Testis (tissue), 2 donors: ENCODE data around the gene PPP2R1B.

Experiments
- CTCF ChIP-seq, 3 experiments: fragments of 450-650 bp in 2 of 3; fragments of 200-600 bp in 1 of 3; sonication (generic) in 1 of 3; IDR thresholded peaks; one replicate each; pipeline ENCODE4 v1.5.1; 2016 to 2019; ENCODE audit warnings: antibody characterized with exemption in 3 of 3, mild to moderate bottlenecking in 2 of 3, moderate library complexity in 1 of 3
- POLR2A ChIP-seq: fragments of 450-650 bp; IDR thresholded peaks from one replicate; pipeline ENCODE4 v1.6.1; 2017; ENCODE audit warnings: antibody characterized with exemption, mild to moderate bottlenecking, moderate library complexity

DNA sequence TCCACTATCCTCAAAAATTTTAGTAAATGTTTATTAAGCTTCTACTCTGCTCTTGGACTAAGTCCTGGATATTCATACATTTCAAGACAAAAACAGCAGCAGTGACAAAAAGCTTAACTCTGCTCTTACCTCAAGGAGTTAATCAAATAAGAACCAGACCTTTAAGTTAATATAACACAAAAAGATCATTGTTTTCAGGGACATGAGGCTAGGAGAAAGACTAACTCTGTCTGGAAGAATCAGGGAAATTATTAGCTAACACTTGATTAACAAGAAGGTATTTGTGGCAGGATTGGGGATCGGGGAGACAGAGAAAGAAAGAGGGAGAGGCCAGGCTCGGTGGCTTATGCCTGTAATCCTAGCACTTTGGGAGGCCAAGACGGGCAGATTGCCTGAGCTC is 74.4 kb downstream of the PPP2R1B start:
- TF ChIP-seq CTCF (IDR thresholded peaks at IDR 0.05): no peak
- TF ChIP-seq POLR2A: no peak
